ENCODE measurements around the gene SYNE1. TPM values are rescaled to one million over a fixed set of nuclear protein-coding genes. Genes with fewer than 3 reads are reported as not detected.
"Not testable (repeated sequence)": the region's sequence is repeated elsewhere in the genome, so short reads cannot be mapped to it uniquely, and the experiment has no call there.

SYNE1 gene
- total RNA-seq, 1 donor from 2014 or later, result 137 TPM

GRCh38 chr6:152435816-152436215 lies 201.3 kb downstream of the SYNE1 start:
- no peak for FAIRE-seq
- DNase-seq (ENCODE audit: low spot score in 2 of 2), result no peak

- DNase-seq (ENCODE audit: low spot score in 2 of 2) (no peak), FAIRE-seq (no peak)
Observed at GRCh38 chr6:152432758-152433157, 204.4 kb downstream of the SYNE1 start.

GRCh38 chr6:152428126-152428525 lies 209.0 kb downstream of the SYNE1 start:
- FAIRE-seq (no peak), DNase-seq (ENCODE audit: low spot score in 2 of 2) (no peak)

- FAIRE-seq (no peak), DNase-seq (ENCODE audit: low spot score in 2 of 2) (no peak)
Observed at GRCh38 chr6:152426276-152426675, 210.9 kb downstream of the SYNE1 start.

GRCh38 chr6:152423216-152424103 lies 213.7 kb downstream of the SYNE1 start:
- FAIRE-seq (no peak), DNase-seq (ENCODE audit: low spot score in 2 of 2) (no peak)

DNA sequence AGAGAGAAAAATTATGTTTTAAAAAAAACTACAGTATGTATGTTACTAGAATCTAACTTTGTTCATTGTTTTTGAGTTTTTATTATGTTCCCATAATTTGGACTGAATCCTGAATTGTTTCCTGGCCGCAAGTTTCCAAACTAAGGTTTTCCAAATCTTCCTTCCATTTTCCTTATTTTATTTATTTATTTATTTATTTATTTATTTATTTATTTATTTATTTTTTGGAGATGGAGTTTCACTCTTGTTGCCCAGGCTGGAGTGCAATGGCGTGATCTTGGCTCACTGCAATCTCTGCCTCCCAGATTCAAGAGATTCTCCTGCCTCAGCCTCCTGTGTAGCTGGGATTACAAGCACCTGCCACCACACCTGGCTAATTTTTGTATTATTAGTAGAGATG lies 215.7 kb downstream of the SYNE1 start:
- DNase-seq (ENCODE audit: low spot score in 2 of 2); FAIRE-seq: not testable (repeated sequence)

DNA sequence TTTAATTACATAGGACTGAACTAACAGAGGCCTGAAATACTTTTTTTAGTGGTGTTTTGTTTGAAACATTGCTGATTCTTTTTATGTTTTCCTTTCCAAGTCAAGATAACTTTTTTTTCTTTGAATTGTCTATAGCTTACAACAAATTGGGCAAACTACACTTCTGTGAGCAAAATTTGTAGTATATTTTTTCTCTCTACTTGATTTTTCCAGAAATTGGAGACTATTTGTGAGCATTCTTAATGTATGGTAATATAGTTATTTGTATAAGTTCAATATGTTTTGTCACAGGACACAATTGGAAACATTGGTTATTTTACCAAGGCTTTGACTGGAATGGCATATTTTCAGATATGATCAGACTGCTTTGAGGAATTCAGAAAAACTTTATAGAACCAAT lies 216.5 kb downstream of the SYNE1 start:
- DNase-seq (ENCODE audit: low spot score in 2 of 2), result no peak
- FAIRE-seq, result no peak

DNA sequence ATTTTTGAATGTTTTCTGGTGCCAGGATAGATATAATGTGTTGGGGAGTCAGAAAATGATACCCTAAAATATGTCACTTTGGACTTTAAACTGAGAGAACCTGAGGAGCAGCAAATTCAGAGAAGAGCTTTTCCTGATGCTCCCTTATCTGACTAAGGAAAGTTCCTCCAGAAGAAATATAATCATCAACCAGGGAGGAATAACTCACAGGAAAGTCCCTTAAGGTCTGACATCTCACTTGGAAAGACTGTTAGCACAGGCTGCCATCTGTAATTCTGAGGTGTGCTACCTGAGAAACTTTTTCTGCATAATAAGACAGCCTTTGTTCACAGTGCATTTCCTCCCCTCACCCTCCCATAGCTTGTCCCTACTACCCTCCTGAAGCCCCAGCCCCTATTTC lies 218.6 kb downstream of the SYNE1 start:
- FAIRE-seq (no peak), DNase-seq (ENCODE audit: low spot score in 2 of 2) (no peak)

DNA sequence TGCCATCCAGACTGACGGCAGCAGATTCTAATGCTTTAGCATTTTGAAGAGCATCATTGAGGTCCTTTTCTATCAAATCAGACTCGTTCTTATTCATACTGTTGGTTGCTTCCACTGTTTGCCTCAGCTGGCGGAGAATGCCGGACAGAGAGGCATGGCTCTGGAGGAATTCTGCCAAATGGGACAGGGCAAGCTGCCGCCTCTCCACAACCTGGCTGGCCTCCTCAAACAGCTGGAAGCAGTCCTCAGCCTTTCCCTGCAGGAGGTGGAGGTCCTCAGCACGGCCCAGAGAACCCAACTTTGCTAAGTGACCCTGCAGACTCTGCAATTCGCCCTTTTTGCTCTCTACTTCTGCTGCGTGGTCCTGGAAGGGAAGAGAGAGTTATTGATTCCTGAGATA lies 220.5 kb downstream of the SYNE1 start:
- FAIRE-seq, result no peak
- no peak for DNase-seq (ENCODE audit: low spot score in 2 of 2)

- FAIRE-seq (no peak), DNase-seq (ENCODE audit: low spot score in 2 of 2) (no peak)
Observed at GRCh38 chr6:152404936-152405595, 232.1 kb downstream of the SYNE1 start.

DNA sequence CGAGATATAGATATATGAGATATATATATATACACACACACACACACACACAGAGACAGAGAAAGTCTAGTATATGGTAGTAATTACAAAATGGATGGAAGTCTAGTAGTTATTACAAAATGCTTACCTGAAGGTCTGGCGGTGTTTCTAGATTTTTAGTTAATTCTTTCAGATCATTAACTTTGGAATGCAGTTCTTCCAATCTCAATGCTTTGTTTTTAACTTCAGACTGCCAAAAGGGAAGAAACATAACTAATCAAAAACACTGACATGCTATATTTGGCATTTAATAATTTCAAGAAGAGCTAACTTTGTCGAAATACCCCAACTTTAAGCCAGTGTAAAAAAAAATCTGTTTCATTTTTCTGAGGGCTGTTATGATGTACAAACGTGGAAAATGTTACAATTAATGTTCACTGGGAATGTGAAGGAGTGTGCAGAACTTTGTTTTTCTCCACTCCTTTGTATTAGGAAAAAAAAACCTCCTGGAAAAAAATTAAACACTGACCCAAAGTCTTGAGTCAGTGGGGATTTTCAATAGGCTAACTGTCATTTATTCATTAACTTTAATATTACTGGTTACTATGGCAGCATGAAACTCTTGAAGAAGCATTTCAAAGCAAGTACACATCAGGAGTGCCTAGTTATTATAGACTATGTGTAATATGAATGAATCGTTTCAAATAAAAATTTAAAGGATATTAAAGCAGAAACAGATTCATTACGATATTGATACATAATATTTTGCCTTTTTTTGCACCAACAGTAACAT lies 232.9 kb downstream of the SYNE1 start:
- no peak for FAIRE-seq
- DNase-seq (ENCODE audit: low spot score in 2 of 2), result no peak

- DNase-seq (ENCODE audit: low spot score in 2 of 2) (no peak), FAIRE-seq (no peak)
Observed at GRCh38 chr6:152402791-152403190, 234.4 kb downstream of the SYNE1 start.

- DNase-seq (ENCODE audit: low spot score in 2 of 2) (no peak), FAIRE-seq (no peak)
Observed at GRCh38 chr6:152401978-152402377, 235.2 kb downstream of the SYNE1 start.

DNA sequence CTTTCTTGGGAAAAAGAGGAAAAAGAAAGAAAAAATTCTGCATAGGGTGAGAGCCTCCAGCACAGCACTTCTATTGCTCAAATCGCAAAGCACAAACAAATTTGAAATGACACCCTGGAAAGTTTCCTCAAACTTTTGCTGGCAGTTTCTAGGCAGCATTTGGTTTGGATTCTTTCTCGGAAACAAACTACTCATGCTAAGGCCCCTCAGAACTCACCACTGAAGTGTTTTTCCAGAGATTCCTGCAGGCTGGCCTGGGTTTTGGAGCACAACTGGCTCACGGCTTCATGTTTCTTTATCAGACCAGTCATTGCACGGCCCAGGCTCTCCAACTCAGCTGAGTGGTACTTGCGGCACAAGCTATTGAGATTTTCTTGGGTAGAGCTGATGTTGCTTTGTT lies 237.8 kb downstream of the SYNE1 start:
- DNase-seq (ENCODE audit: low spot score in 2 of 2) (no peak), FAIRE-seq (no peak)

- FAIRE-seq, result no peak
- DNase-seq (ENCODE audit: low spot score in 2 of 2), result no peak
Observed at GRCh38 chr6:152398993-152399392, 238.2 kb downstream of the SYNE1 start.

DNA sequence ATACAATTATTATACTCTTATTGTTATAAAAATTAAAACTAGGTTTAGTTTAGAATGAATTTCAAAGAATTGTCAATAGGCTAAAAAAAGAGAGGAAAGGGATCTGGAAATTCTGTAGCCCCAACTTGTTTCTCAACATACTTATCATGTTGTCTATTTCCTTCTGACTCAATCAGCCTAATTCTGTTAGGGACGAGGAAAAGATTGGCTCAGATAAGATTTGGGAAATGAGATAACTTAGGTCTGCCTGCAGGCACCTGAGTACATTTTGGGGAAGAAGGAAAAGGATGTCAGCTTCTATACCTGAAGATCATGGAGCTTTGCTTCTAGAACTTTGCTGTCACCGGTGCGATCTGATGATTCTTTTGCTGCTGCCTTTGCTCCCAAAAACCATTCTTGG lies 238.8 kb downstream of the SYNE1 start:
- DNase-seq (ENCODE audit: low spot score in 2 of 2), result no peak
- FAIRE-seq, result no peak

- DNase-seq (ENCODE audit: low spot score in 2 of 2) (no peak), FAIRE-seq (no peak)
Observed at GRCh38 chr6:152394303-152394702, 242.9 kb downstream of the SYNE1 start.

- no peak for DNase-seq (ENCODE audit: low spot score in 2 of 2)
- FAIRE-seq, result no peak
Observed at GRCh38 chr6:152391179-152391880, 245.8 kb downstream of the SYNE1 start.

GRCh38 chr6:152387091-152387490 lies 250.1 kb downstream of the SYNE1 start:
- no peak for DNase-seq (ENCODE audit: low spot score in 2 of 2)
- no peak for FAIRE-seq

GRCh38 chr6:152386131-152386530 lies 251.0 kb downstream of the SYNE1 start:
- DNase-seq (ENCODE audit: low spot score in 2 of 2), result no peak
- no peak for FAIRE-seq

All from frontal cortex (tissue), 4 donors.